ENCODE measurements around the gene ODF4.

Gene ODF4

GRCh38 chr17:8339540-8339939, at the start of gene ODF4:
Gene ODF4 (plus strand): TSS chr17:8339840. CDS start chr17:8340052, 212 bp downstream.
- no peak for FAIRE-seq

- no peak for FAIRE-seq
Measured at GRCh38 chr17:8290043-8290442, 49.6 kb upstream of the ODF4 start.

- no peak for FAIRE-seq
Measured at GRCh38 chr17:8292639-8293395, 46.8 kb upstream of the ODF4 start.

- no peak for FAIRE-seq
Measured at GRCh38 chr17:8294361-8294760, 45.3 kb upstream of the ODF4 start.

- no peak for FAIRE-seq
Measured at GRCh38 chr17:8294814-8295316, 44.8 kb upstream of the ODF4 start.

- FAIRE-seq, result no peak
Measured at GRCh38 chr17:8300226-8300625, 39.4 kb upstream of the ODF4 start.

GRCh38 chr17:8300627-8301242, 38.9 kb upstream of the ODF4 start:
- no peak for FAIRE-seq

GRCh38 chr17:8310601-8311123, 29.0 kb upstream of the ODF4 start:
- no peak for FAIRE-seq

GRCh38 chr17:8311131-8311790, 28.4 kb upstream of the ODF4 start:
- FAIRE-seq, result no peak

- no peak for FAIRE-seq
Measured at GRCh38 chr17:8312251-8312650, 27.4 kb upstream of the ODF4 start.

GRCh38 chr17:8312726-8313600, 26.7 kb upstream of the ODF4 start:
- FAIRE-seq, result no peak

- no peak for FAIRE-seq
Measured at GRCh38 chr17:8314797-8315763, 24.6 kb upstream of the ODF4 start.

- FAIRE-seq, result no peak
Measured at GRCh38 chr17:8315764-8316217, 23.8 kb upstream of the ODF4 start.

- no peak for FAIRE-seq
Measured at GRCh38 chr17:8318010-8318935, 21.4 kb upstream of the ODF4 start.

- FAIRE-seq, result no peak
Measured at GRCh38 chr17:8320262-8320661, 19.4 kb upstream of the ODF4 start.

GRCh38 chr17:8320990-8321389, 18.6 kb upstream of the ODF4 start:
- FAIRE-seq, result no peak

GRCh38 chr17:8322061-8322460, 17.6 kb upstream of the ODF4 start:
- FAIRE-seq, result no peak

GRCh38 chr17:8324132-8324531, 15.5 kb upstream of the ODF4 start:
- FAIRE-seq, result no peak

- no peak for FAIRE-seq
Measured at GRCh38 chr17:8324923-8325322, 14.7 kb upstream of the ODF4 start.

Data from A204.1 (cell line).